PFSK-1 (cell line): ENCODE results near the gene NIPA2.

Experiments
- FOXP2 ChIP-seq: optimal IDR thresholded peaks from 2 replicates; pipeline ENCODE3; 2011; ENCODE audit warnings: borderline replicate concordance, control low read depth, inconsistent platforms; ENCODE audit not compliant: insufficient read depth; ENCODE audit errors: extremely low read length, extremely low read depth
- POLR2AphosphoS5 ChIP-seq: IDR thresholded peaks from 2 replicates; pipeline ENCODE4 v1.6.1; 2012; ENCODE audit warnings: low read depth, mild to moderate bottlenecking, control low read depth, low read length, moderate library complexity
- SIN3A ChIP-seq: IDR thresholded peaks from 2 replicates; pipeline ENCODE4 v1.6.1; 2012; ENCODE audit warnings: mild to moderate bottlenecking, low read length, moderate library complexity, borderline replicate concordance; ENCODE audit not compliant: insufficient read depth
- TAF1 ChIP-seq: IDR thresholded peaks from 2 replicates; pipeline ENCODE4 v1.6.1; 2012; ENCODE audit warnings: low read length, control low read depth, borderline replicate concordance; ENCODE audit not compliant: insufficient read depth
- TF ChIP-seq, protein P1 (sequence below), 2 experiments: IDR thresholded peaks; 2 replicates each; pipeline versions ENCODE4 v1.6.1 to v1.8.0; 2011 to 2012; ENCODE audit warnings: low read depth in 2 of 2, low read length in 2 of 2, control low read depth in 1 of 2, inconsistent platforms in 1 of 2, mild to moderate bottlenecking in 1 of 2, moderate library complexity in 1 of 2; ENCODE audit not compliant: insufficient read depth in 1 of 2

Gene NIPA2

DNA sequence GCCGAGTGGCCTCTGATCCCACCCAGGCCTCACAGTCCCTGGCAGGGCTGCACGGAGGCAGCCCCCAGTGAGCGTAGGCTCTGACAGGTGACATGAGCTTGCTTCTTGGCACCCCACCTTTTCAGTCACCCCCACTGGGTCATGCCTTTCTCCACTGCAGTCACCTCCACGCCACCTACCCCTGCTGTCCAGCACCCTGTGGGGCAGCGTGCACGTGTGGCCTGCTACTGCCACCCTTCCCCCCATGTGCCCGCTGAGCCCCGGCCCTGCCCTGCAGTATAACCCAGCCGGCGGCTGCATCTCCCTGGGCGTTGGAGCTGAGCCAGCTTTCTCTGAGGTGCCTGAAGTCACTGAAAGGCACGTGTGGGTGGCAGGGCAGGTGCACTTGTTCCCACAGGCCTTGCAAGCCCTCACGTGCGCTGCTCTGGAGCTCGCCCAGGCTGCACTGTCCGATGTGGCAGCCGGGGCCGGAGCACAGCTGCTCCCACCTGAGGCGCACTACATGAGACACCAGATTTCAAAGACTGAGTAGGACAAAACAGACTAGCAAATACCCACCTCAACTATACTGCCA, 65.6 kb downstream of the NIPA2 start:
- TF ChIP-seq SIN3A (no peak), POLR2AphosphoS5 (no peak), TAF1 (no peak), FOXP2 (no peak)
- TF ChIP-seq, protein P1, sequence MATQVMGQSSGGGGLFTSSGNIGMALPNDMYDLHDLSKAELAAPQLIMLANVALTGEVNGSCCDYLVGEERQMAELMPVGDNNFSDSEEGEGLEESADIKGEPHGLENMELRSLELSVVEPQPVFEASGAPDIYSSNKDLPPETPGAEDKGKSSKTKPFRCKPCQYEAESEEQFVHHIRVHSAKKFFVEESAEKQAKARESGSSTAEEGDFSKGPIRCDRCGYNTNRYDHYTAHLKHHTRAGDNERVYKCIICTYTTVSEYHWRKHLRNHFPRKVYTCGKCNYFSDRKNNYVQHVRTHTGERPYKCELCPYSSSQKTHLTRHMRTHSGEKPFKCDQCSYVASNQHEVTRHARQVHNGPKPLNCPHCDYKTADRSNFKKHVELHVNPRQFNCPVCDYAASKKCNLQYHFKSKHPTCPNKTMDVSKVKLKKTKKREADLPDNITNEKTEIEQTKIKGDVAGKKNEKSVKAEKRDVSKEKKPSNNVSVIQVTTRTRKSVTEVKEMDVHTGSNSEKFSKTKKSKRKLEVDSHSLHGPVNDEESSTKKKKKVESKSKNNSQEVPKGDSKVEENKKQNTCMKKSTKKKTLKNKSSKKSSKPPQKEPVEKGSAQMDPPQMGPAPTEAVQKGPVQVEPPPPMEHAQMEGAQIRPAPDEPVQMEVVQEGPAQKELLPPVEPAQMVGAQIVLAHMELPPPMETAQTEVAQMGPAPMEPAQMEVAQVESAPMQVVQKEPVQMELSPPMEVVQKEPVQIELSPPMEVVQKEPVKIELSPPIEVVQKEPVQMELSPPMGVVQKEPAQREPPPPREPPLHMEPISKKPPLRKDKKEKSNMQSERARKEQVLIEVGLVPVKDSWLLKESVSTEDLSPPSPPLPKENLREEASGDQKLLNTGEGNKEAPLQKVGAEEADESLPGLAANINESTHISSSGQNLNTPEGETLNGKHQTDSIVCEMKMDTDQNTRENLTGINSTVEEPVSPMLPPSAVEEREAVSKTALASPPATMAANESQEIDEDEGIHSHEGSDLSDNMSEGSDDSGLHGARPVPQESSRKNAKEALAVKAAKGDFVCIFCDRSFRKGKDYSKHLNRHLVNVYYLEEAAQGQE (IDR thresholded peaks at IDR 0.05; ENCODE audit: insufficient read depth in 1 of 2, low read depth in 2 of 2, low read length in 2 of 2) = no peak

DNA sequence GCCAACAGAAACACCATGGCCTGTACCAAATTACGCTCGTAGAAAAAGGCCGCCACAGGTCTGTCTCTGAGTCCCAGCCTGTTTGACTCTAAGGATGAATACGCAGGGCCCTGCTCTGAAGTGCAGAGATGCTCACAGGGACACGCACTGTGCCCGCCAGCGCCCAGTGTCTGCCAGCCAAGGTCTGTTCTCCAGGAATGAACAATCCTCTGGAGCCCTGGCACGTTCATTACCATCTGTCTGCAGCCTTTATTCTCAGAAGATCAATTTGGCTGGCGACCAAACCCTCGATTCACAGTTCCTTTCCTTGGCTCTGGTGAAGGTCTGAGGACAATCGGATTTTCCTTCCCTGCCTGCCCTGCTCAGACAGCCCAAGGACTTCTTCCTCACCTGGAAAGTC, 66.3 kb downstream of the NIPA2 start:
- TF ChIP-seq SIN3A = no peak
- TF ChIP-seq POLR2AphosphoS5 = no peak

DNA sequence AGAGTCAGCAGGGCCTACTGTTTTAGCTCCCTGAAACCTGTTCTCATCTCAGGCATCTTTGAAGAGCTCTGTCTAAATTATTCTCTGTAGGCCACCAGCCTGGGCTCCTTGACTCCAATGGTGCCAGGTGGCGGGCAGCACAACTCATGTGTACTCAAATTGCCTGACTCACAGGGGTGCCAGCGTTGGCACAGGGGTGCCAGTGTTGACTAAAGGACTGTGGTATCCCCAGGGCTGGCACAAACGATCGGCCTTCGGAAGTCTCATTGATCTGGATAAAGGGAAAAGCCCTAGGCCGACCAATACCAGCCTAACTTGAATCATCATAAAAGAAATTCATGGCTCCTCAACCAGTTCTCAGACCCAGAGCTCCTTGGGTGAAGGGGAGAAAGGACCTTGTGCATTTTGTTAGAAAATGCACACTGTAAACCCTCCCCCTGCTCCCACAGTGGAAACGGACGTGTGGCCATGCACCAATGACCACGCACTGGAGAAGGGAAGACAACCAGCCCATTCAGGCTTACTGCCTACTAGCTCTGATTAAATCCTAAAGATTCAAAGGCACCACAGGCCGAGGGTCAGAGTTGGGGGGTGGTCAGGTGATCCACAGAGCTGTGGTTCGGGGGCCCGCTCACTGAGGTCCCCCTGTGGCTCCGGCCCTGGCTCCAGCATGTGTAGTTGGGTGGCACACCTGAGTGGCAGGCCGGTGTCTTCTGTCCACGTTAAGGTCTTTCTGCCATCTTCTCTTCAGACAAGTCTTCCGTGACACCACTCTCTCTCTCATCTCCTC, 68.9 kb downstream of the NIPA2 start:
- TF ChIP-seq FOXP2 = no peak
- TF ChIP-seq TAF1 = no peak
- TF ChIP-seq, protein P1 (IDR thresholded peaks at IDR 0.05; ENCODE audit: insufficient read depth in 1 of 2, low read depth in 2 of 2, low read length in 2 of 2) = no peak
- no peak for TF ChIP-seq SIN3A
- no peak for TF ChIP-seq POLR2AphosphoS5

DNA sequence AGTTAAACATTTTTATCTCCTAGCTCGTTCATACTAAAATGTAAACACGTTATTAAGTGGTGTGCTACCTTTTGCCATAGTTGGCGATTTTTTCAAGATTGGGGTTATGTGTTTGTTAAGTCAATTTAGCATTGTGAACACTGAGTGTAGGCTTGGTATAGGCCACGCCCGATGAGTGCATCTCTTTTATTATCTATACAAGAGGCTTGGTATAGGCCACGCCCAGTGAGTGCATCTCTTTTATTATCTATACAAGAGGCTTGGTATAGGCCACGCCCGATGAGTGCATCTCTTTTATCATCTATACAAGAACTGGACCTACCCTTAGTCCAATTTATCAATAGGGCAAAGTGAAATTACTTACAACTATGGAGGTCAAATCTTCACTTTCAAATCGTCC, 70.4 kb downstream of the NIPA2 start:
- TF ChIP-seq POLR2AphosphoS5 = no peak
- no peak for TF ChIP-seq SIN3A
- no peak for TF ChIP-seq TAF1
- TF ChIP-seq FOXP2 = no peak
- TF ChIP-seq, protein P1 (IDR thresholded peaks at IDR 0.05; ENCODE audit: insufficient read depth in 1 of 2, low read depth in 2 of 2, low read length in 2 of 2) = no peak

DNA sequence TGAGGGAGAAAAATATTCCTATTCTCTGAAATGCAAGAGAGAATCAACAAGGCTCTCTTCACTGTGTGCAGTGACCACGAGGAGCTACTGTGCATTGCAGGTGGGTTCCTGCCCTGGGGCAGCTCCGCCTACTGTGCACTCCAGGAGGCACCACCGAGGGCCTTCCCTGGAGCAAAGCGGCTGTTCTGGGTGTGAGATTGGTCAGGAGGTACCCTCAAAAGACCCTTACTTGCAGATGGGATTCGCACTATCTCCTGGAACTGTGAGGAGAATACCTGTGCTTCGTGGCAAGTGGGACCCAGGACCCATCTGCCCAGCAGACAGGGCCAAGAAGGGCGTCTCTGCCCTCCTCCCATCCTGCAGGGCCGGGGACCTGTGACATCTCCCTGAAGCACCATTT, 72.8 kb downstream of the NIPA2 start:
- TF ChIP-seq SIN3A (no peak), FOXP2 (no peak), POLR2AphosphoS5 (no peak), TAF1 (no peak)
- TF ChIP-seq, protein P1 (IDR thresholded peaks at IDR 0.05; ENCODE audit: insufficient read depth in 1 of 2, low read depth in 2 of 2, low read length in 2 of 2) = no peak
